Adrenal gland (tissue), 5 donors: ENCODE measurements around the gene EPHA6.

Experiments
- POLR2A ChIP-seq, 2 donors: fragments of 450-650 bp; IDR thresholded peaks; one replicate each; pipeline ENCODE4 v1.6.1; 2017; ENCODE audit warnings: antibody characterized with exemption in 2 of 2, mild to moderate bottlenecking in 2 of 2, moderate library complexity in 1 of 2
- TF ChIP-seq, protein P1 (sequence below), 6 experiments: fragments of 450-650 bp in 4 of 6; fragments of 200-600 bp in 2 of 6; sonication (generic) in 1 of 6; IDR thresholded peaks; 1 replicate in 5 of 6; 2 replicates in 1 of 6; pipeline versions ENCODE4 v1.5.1 to v1.8.0; 2016 to 2021; ENCODE audit warnings: antibody characterized with exemption in 6 of 6, mild to moderate bottlenecking in 2 of 6, moderate library complexity in 1 of 6
- donor health status: DM: no; HTN: no; CAD: no.

GRCh38 chr3:97706226-97706625 is 891.8 kb downstream of the EPHA6 start:
- TF ChIP-seq, protein P1, sequence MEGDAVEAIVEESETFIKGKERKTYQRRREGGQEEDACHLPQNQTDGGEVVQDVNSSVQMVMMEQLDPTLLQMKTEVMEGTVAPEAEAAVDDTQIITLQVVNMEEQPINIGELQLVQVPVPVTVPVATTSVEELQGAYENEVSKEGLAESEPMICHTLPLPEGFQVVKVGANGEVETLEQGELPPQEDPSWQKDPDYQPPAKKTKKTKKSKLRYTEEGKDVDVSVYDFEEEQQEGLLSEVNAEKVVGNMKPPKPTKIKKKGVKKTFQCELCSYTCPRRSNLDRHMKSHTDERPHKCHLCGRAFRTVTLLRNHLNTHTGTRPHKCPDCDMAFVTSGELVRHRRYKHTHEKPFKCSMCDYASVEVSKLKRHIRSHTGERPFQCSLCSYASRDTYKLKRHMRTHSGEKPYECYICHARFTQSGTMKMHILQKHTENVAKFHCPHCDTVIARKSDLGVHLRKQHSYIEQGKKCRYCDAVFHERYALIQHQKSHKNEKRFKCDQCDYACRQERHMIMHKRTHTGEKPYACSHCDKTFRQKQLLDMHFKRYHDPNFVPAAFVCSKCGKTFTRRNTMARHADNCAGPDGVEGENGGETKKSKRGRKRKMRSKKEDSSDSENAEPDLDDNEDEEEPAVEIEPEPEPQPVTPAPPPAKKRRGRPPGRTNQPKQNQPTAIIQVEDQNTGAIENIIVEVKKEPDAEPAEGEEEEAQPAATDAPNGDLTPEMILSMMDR (IDR thresholded peaks at IDR 0.05), result no peak
- TF ChIP-seq POLR2A (IDR thresholded peaks at IDR 0.05), result no peak
